ENCODE results near the gene METTL25.

GRCh38 chr12:82438356-82438755, 80.0 kb downstream of the METTL25 start:
- no peak for TF ChIP-seq GATA1 (IDR thresholded peaks at IDR 0.05; ENCODE audit: low read depth, low read length)
- no peak for TF ChIP-seq POLR2A (IDR thresholded peaks at IDR 0.05; ENCODE audit: low read length)
